SW480 (cell line): ENCODE data around the gene PPP4C.
"Not testable (repeated sequence)": the region's sequence is repeated elsewhere in the genome, so short reads cannot be mapped to it uniquely, and the experiment has no call there.

Source experiments
- DNase-seq: peaks from one replicate; pipeline ENCODE4 v3.0.0-alpha.2; 2016; ENCODE audit warnings: low spot score

Gene PPP4C

GRCh38 chr16:30125690-30126089 lies 49.9 kb downstream of the PPP4C start:
- DNase-seq = not testable (repeated sequence)

- DNase-seq = no peak
These were observed 52.2 kb downstream of the PPP4C start for GRCh38 chr16:30127993-30128392.

- no peak for DNase-seq
These were observed 56.2 kb downstream of the PPP4C start for GRCh38 chr16:30131869-30132475.

DNA sequence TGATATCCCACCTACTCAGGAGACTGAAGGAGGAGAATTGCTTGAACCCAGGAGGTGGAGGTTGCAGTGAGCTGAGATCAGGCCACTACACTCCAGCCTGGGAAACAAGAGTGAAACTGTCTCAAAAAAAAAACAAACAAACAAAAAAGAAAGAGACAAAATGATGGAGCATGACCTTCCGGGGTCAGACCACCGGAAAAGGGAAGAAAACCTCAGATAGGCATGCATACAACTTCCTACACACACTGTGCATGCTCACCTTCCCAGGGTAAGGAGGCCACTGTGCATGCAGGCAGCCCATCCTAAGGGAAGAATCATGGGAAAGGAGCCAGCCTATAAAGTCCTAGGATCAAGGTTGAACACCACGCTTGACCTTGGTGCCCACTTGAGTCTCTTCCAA lies 56.8 kb downstream of the PPP4C start:
- no peak for DNase-seq
